Gastrocnemius medialis (tissue), 4 donors: ENCODE data around the gene LMO7. TPM values are rescaled to one million over a fixed set of nuclear protein-coding genes. Genes with fewer than 3 reads are reported as not detected.
A peak's percentile ranks its signal among the peaks of the same experiment; 100 is the strongest.

ENCODE experiments used
- ATAC-seq, 2 donors: fragments of 150-250 bp; one replicate each; pipeline ENCODE4 v1.9.1; 2016
- DNase-seq, 2 donors: peaks; one replicate each; pipeline ENCODE4 v3.0.0-alpha.2; 2019
- H3K27ac ChIP-seq, 4 donors: fragments of 200-600 bp; sonication (generic); 1 replicate in 1 of 4; 2 replicates in 3 of 4; pipeline ENCODE4 v1.5.1; 2016 to 2018; ENCODE audit warnings: mild to moderate bottlenecking in 2 of 4, moderate library complexity in 1 of 4
- H3K27me3 ChIP-seq, 3 donors: fragments of 200-600 bp; sonication (generic) in 2 of 3; 1 replicate in 1 of 3; 2 replicates in 2 of 3; pipeline versions ENCODE4 v1.5.1 to v1.6.0; 2016 to 2019; ENCODE audit warnings: mild to moderate bottlenecking in 1 of 3, moderate library complexity in 1 of 3
- H3K36me3 ChIP-seq, 2 donors: fragments of 200-600 bp; sonication (generic) in 1 of 2; one replicate each; pipeline ENCODE4 v1.5.1; 2017 to 2018
- H3K4me1 ChIP-seq, 2 donors: fragments of 200-600 bp; sonication (generic) in 1 of 2; one replicate each; pipeline ENCODE4 v1.5.1; 2016 to 2017; ENCODE audit warnings: mild to moderate bottlenecking in 2 of 2
- H3K4me3 ChIP-seq, 4 donors: fragments of 200-600 bp; sonication (generic) in 3 of 4; 1 replicate in 1 of 4; 2 replicates in 3 of 4; pipeline ENCODE4 v1.5.1; 2016 to 2019; ENCODE audit warnings: mild to moderate bottlenecking in 2 of 4
- H3K9me3 ChIP-seq, 3 donors: fragments of 200-600 bp; sonication (generic) in 2 of 3; 1 replicate in 1 of 3; 2 replicates in 2 of 3; pipeline ENCODE4 v1.5.1; 2016 to 2019
- POLR2A ChIP-seq, 2 donors: fragments of 450-650 bp; IDR thresholded peaks; one replicate each; pipeline ENCODE4 v1.6.1; 2017; ENCODE audit warnings: antibody characterized with exemption in 2 of 2, mild to moderate bottlenecking in 2 of 2, moderate library complexity in 2 of 2
- in situ Hi-C, 4 donors: fragments of 200-750 bp; cut with MboI; loops; one replicate each; pipeline versions ENCODE4 v1.15.0 to v1.8.0; 2017; ENCODE audit warnings: low sequenced_read_pairs in 4 of 4
- intact Hi-C: fragments of 100-400 bp; cut with DNase I; formaldehyde crosslinking; loops from one replicate; pipeline ENCODE4 v1.15.1; 2023; ENCODE audit warnings: low total_unique reads
- total RNA-seq, 4 donors: library from RNA; depleted of rRNA; stranded (reverse); fragments of >200 nt; gene quantifications; one replicate each; pipeline versions ENCODE4 v1.1.0 to v1.2.3, GENCODE V29; 2016
- TF ChIP-seq, protein P1 (sequence below), 5 experiments: fragments of 450-650 bp in 3 of 5; fragments of 200-600 bp in 2 of 5; sonication (generic) in 2 of 5; IDR thresholded peaks in 4 of 5; conservative IDR thresholded peaks in 1 of 5; 1 replicate in 4 of 5; 2 replicates in 1 of 5; pipeline ENCODE4 v1.5.1; 2016 to 2019; ENCODE audit warnings: antibody characterized with exemption in 5 of 5, mild to moderate bottlenecking in 3 of 5, moderate library complexity in 3 of 5

LMO7 gene
- total RNA-seq, 4 donors from 2014 or later, result 68.3 to 134 (median 95.9) TPM

DNA sequence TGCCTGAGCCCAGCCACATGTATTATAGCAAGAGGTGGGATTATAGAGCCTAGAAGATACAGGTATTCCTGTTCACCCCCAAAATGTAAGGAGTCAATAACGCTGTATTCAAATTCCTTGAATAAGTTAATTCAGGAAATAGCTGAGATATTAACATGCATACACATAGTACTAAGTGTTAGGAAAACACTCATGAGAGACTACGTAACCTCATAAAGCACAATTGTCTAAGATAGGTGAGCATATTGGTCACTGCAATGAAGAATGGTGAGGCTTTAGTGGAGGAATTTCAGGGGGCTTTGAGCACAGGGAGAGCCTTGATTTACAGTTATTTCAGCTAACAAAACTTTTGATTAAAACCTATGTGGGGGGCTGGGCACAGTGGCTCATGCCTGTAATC, 161.6 kb downstream of the LMO7 start:
- no peaks in the 10 kb centered on the region for H3K9me3 ChIP-seq
- in situ Hi-C loops (loop anchor here in 1 of 4 donors (10.0 kb wide), 1 partner anchor 103 kb away; no protein-coding TSS in a partner anchor), intact Hi-C loops (no loop called here)
- no peak for ATAC-seq
- no peak overlapping the region for H3K4me3 ChIP-seq
- no peak for DNase-seq
- H3K27me3 ChIP-seq, result no peaks in the 10 kb centered on the region
- peaks cover 0 to 38% of the 10 kb centered on the region in 2 donors for H3K36me3 ChIP-seq
- peaks cover 18 to 25% of the 10 kb centered on the region in 2 donors for H3K4me1 ChIP-seq
- TF ChIP-seq, protein P1, sequence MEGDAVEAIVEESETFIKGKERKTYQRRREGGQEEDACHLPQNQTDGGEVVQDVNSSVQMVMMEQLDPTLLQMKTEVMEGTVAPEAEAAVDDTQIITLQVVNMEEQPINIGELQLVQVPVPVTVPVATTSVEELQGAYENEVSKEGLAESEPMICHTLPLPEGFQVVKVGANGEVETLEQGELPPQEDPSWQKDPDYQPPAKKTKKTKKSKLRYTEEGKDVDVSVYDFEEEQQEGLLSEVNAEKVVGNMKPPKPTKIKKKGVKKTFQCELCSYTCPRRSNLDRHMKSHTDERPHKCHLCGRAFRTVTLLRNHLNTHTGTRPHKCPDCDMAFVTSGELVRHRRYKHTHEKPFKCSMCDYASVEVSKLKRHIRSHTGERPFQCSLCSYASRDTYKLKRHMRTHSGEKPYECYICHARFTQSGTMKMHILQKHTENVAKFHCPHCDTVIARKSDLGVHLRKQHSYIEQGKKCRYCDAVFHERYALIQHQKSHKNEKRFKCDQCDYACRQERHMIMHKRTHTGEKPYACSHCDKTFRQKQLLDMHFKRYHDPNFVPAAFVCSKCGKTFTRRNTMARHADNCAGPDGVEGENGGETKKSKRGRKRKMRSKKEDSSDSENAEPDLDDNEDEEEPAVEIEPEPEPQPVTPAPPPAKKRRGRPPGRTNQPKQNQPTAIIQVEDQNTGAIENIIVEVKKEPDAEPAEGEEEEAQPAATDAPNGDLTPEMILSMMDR (IDR thresholded peaks at IDR 0.05 in 4 of 5, conservative IDR thresholded peaks at IDR 0.05 in 1 of 5), result no peak
- no peak for TF ChIP-seq POLR2A (IDR thresholded peaks at IDR 0.05)
- peak overlapping the region; percentile 42 to 75 (median 56) for H3K27ac ChIP-seq

DNA sequence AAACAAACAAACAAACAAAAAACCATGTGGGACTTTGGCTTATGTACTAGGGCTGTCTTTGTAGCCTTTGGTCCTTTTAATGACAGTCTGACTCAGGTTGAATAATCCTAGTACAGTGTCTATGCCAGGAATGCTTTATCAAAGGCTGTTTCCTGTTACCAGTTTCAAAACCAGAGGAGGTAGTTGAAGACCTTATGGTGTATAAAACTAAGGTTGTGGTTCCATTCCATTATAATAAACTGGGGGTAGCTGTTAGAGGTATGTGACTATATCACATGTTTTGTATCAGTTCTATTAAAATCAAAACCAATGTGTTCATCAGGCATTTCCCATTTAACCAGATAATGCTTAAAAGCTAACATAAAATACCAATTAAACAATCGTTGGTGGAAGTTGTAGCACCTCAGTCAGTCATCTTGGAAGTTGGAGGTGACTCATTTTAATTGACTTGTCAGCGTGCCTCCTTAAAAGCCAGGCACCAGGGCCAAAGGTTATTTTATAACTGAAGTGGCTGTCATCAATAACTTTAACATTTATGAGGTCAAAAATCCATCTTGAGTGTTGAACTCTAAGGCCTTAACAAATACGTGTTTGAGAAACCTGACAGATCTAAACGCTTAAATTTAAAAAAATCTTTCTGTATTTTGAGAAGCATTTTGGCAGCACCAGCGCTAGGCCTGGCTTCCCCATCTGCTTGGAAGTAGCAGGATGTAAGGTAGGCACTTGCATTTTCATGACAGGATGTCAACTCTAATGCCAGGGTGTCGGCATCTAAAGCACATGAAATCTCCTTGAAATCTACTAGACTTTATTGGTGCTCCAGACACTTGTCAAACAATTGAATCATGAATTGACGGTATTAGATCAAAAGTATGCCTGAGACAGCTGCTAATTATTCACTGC, 162.5 kb downstream of the LMO7 start:
- Histone ChIP-seq H3K4me3 (no peak overlapping the region), H3K27ac (peak overlapping the region; percentile 42 to 75 (median 56)), H3K9me3 (no peaks in the 10 kb centered on the region), H3K4me1 (peaks cover 19 to 26% of the 10 kb centered on the region in 2 donors), H3K27me3 (no peaks in the 10 kb centered on the region), H3K36me3 (peaks cover 0 to 38% of the 10 kb centered on the region in 2 donors)
- in situ Hi-C loops, result loop anchor here in 1 of 4 donors (10.0 kb wide), 1 partner anchor 104 kb away; no protein-coding TSS in a partner anchor
- TF ChIP-seq, protein P1 (IDR thresholded peaks at IDR 0.05 in 4 of 5, conservative IDR thresholded peaks at IDR 0.05 in 1 of 5), result no peak
- TF ChIP-seq POLR2A (IDR thresholded peaks at IDR 0.05), result no peak
- ATAC-seq, result peak; percentile 69
- intact Hi-C loops, result no loop called here
- no peak for DNase-seq

DNA sequence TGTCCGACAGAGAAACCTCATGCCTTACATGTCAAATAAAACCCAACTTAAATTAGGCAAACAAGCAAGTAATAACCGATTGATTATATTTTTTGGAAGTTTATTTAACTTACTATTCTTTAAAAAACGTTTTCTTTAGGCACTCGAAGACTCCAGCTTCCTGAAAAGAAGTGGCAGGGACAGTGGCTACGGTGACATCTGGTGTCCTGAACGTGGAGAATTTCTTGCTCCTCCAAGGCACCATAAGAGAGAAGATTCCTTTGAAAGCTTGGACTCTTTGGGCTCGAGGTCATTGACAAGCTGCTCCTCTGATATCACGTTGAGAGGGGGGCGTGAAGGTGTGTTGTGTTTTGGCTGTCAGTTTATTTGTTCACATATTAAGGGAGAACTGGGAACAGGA, 164.4 kb downstream of the LMO7 start:
- DNase-seq, result no peak
- TF ChIP-seq POLR2A (IDR thresholded peaks at IDR 0.05), result no peak
- TF ChIP-seq, protein P1 (IDR thresholded peaks at IDR 0.05 in 4 of 5, conservative IDR thresholded peaks at IDR 0.05 in 1 of 5), result no peak
- H3K27ac ChIP-seq, result peak overlapping the region in 2 of 4 donors; percentile 50 to 56
- H3K4me1 ChIP-seq, result peaks cover 29 to 32% of the 10 kb centered on the region in 2 donors
- H3K36me3 ChIP-seq, result peaks cover 0 to 38% of the 10 kb centered on the region in 2 donors
- intact Hi-C loops (loop anchor here (1.0 to 5.0 kb wide), 2 partner anchors 38 to 104 kb away; no protein-coding TSS in a partner anchor), in situ Hi-C loops (no loop called here)
- no peak overlapping the region for H3K4me3 ChIP-seq
- H3K9me3 ChIP-seq, result no peaks in the 10 kb centered on the region
- no peaks in the 10 kb centered on the region for H3K27me3 ChIP-seq
- no peak for ATAC-seq

DNA sequence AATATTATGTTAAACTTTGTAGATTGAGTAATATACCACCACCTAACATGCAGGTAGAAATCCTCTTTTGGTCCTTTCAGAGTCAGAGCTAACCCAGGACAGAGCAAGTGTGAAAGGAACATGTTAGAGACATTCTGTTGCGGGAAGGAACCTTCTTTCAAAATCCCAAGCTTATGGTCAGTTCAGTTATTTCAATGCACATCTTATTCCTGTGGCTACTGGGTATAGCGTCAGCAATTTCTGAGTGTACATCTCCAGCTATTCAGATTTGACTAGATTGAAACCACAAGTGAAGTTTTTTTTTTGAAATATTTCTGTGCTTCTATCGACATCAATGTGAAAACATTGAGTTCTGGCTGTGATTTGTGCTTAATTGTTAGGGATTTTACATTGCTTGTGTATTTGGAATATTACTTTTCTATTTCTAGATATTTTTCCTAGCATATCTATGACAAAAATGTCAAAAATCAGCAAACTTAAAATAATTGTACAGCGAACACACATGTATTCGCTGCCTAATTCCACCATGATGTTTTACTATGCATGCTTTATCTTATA, 165.3 kb downstream of the LMO7 start:
- in situ Hi-C loops, result no loop called here
- Histone ChIP-seq H3K4me3 (no peak overlapping the region), H3K27ac (peak overlapping the region in 1 of 4 donors; percentile 50), H3K9me3 (no peaks in the 10 kb centered on the region), H3K36me3 (peaks cover 0 to 41% of the 10 kb centered on the region in 2 donors), H3K4me1 (peaks cover 29 to 32% of the 10 kb centered on the region in 2 donors), H3K27me3 (no peaks in the 10 kb centered on the region)
- ATAC-seq, result no peak
- TF ChIP-seq POLR2A (IDR thresholded peaks at IDR 0.05), result no peak
- TF ChIP-seq, protein P1 (IDR thresholded peaks at IDR 0.05 in 4 of 5, conservative IDR thresholded peaks at IDR 0.05 in 1 of 5), result no peak
- no peak for DNase-seq
- intact Hi-C loops, result loop anchor here (5.0 kb wide), 1 partner anchor 39 kb away; no protein-coding TSS in a partner anchor
